HTERT RPE-1 (cell line): ENCODE results near the gene KRTAP1-5.
"Not testable (repeated sequence)": the region's sequence is repeated elsewhere in the genome, so short reads cannot be mapped to it uniquely, and the experiment has no call there.

Source experiments
- in situ Hi-C: fragments of 300-500 bp; cut with MboI; formaldehyde crosslinking; loops from 4 replicates; pipeline ENCODE4 v1.14.3; 2020; ENCODE audit warnings: low sequenced_read_pairs

KRTAP1-5 gene

DNA sequence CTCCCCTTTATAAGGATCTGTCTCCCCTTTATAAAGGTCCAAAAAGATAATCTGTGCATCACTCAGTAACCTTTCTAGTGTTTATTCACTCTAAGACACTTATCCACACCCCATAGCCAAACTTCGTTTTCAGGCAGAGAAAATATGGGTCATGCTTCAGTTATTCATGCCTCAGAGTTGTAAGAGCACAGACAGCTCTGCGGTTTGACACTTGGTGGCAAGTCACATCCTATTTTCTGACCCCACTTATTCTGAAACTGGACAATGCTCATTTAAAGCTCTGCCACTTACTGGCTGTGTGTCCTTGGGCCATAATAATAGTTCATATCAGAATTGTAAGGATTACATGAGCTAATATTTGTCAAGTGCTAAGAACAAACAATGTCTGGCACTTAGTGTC is 22.1 kb upstream of the KRTAP1-5 start:
- in situ Hi-C loops: no loop called here

- in situ Hi-C loops: no loop called here
Measured at GRCh38 chr17:41048441-41048840, 21.4 kb upstream of the KRTAP1-5 start.

DNA sequence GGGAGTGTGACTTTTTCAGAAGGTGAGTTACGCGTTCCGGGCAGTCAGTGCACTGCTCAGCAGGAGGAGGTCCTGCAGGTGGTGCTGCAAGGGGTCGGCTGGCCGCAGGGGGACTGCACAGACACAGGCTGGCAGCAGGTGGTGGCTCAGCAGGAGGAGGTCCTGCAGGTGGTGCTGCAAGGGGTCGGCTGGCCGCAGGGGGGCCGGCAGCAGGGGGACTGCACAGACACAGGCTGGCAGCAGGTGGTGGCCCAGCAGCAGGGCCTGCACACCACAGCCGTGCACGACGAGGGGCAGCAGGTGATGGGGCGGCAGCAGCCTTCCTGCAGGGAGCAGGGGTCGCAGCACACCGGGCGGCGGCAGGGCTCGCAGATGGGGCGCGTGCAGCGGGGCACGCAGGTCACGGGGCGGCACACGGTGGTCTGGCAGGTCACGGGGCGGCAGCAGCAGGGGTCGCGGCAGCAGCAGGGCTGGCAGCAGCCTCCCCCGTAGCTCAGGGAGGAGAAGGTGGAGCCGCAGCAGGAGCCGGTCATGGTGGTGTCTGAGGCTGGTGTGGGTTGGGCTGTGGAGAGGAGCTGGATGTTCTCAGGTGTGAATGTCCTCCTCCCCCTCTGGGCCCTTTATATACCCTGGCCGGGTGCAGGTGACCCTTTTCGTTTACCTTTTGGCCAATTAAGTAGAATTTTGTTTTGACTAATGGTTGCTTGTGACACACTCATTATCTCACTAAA is 19.9 kb upstream of the KRTAP1-5 start, which contains the start of gene KRTAP2-1:
Gene KRTAP2-1 (minus strand): TSS at position 582 of the 731 bp plus-strand sequence. CDS start 49 bp downstream, at position 533.
- in situ Hi-C loops: not testable (repeated sequence)

DNA sequence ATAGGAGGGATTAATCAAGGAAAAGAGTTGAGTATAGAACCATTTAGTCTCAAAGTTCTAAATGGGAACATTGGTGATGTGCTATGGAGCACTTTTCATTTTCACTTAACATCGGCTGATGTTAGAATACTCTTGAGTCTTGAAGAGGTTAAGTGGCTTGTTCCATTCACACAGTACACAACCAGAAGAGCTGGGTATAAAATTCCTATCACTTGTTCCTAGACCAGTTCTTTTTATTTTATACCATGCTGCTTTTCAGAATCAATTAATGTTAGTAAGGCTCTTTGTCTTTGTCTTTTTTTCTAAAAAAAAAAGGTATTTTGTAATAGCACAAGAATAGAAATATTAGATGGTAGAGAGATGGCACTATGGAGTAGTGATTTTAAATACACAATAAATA is 15.9 kb upstream of the KRTAP1-5 start:
- in situ Hi-C loops: no loop called here

GRCh38 chr17:41040783-41041571 is 14.0 kb upstream of the KRTAP1-5 start, which contains the start of gene KRTAP1-1:
Gene KRTAP1-1, minus strand, starts transcription at chr17:41041450. Its CDS starts 53 bp downstream, at chr17:41041397.
- in situ Hi-C loops: not testable (repeated sequence)

DNA sequence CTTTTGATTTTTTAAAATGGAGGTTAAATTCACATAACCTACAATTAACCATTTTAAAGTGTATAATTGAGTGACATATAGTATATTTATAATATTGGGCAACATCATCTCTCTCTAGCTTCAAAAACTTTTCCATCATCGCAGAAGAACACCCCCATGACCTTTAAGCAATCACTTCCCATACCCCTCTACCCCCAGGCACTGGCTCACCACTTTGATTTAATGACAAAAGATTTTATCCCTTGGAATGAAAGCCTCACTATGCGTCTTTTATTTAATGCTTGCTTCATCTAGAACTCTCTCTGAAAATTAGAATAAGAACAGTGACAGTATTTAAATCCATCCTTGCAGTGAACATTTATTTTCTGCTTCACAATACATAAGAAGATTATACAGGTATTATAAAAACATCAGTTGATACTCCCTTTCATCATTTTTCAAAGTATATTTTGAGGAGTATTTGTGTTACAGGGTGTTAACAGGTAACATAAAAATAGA is 10.9 kb upstream of the KRTAP1-5 start:
- in situ Hi-C loops: no loop called here

DNA sequence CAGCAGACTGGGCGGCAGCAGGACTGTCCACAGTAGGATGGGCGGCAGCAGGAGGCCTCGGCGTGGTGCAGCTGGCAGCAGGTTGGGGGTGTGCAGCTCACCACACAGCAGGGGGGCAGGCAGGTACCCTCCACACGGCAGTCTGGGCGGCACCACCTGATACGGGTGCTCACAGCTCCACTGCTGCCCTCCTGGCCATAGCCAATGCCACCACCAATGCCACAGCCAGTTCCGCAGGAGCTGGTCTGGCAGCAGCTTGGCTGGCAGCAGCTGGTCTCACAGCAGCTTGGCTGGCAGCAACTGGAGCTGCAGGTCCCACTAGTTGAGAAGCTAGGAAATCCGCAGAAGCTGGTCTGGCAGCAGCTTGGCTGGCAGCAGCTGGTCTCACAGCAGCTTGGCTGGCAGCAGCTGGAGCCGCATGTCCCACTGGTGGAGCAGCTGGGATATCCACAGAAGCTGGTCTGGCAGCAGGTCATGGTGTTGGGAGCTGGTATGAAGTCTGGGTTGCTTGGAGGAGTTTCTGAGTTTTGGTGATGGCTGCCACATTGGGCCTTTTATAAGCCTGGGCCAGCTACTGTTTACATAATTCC is 7.4 kb upstream of the KRTAP1-5 start, which contains the start of gene KRTAP1-3:
Gene KRTAP1-3 (minus strand): TSS at position 529 of the 590 bp plus-strand sequence. CDS start 53 bp downstream, at position 476.
- in situ Hi-C loops: not testable (repeated sequence)

DNA sequence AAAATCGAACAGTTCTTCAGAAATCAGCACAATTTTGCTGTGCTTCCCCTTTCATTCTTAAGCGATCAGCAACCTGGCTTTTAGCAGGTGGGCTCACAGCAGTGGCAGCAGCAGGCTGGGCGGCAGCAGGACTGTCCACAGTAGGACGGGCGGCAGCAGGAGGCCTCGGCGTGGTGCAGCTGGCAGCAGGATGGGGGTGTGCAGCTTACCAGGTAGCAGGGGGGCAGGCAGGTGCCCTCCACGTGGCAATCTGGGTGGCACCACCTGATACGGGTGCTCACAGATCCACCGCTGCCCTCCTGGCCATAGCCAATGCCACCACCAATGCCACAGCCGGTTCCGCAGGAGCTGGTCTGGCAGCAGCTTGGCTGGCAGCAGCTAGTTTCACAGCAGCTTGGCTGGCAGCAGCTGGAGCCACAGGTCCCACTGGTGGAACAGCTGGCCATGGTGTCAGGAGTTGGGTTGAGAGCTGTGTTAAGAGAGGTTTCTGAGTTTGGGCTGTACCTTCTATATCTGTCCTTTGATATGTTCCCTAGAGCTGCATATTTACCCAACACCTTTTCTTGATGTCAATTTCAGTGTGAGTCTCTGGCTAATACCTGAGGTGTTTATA is 2.7 kb upstream of the KRTAP1-5 start, which contains the start of gene KRTAP1-4:
Gene KRTAP1-4 (minus strand): TSS at position 563 of the 613 bp plus-strand sequence. CDS start 117 bp downstream, at position 446.
- in situ Hi-C loops: no loop called here

DNA sequence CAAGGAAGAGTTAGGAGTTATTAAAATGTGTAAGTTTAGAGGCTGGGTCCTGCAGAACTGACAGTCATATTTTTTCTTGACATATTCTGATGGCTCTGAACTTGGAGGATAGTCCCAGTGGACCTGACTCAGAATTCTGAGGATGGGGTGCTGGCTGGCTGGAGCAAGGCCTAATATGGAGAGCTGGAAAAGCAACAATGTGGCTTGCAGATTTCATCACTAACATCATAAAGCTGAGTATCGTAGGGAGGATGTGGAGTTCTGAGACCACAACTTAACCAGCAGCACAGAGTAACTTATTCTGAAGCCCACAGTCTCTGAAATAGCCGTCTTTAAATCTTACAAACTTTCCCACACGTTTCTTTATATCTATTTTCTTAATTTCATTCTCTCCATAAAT is 2.3 kb downstream of the KRTAP1-5 start:
- in situ Hi-C loops: no loop called here

GRCh38 chr17:41020336-41020735 is 6.7 kb downstream of the KRTAP1-5 start:
- in situ Hi-C loops: no loop called here

DNA sequence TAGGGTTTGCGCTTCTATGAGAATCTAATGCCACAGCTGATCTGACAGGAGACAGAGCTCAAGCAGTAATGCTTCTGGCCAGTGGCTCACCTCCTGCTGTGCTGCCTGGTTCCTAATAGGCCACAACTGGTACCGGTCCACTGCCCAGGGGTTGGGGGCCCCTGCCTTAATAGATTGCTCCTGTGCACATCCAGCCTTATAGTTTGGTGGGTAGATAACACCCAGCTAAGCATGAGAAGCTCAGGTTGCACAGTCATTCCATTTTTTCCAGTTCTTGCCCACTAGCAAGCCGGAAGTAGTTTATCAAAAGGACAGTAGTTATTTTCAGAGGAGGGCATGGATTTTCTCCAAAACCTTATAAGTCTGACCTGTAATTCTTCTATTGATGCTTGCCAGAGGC is 7.6 kb downstream of the KRTAP1-5 start:
- in situ Hi-C loops: no loop called here

DNA sequence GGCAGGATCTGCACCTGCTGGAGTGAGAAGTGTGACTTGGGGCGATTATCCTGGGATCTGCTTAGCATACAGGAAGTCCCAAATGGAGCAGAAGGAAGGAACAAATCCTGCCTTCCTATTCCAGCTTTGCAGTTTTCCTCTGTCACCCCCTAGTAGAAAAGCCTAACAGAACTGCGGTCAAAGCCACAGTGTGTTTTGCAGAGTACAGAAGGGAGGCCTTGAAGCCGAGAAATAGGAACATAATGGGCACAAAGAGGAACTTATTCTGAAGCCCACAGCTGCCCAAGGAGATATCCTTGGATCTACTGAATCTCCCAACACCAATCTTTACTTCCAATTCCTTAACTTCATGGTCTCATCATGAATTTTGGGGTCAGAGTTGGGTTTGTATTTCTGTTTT is 8.5 kb downstream of the KRTAP1-5 start:
- in situ Hi-C loops: no loop called here

- in situ Hi-C loops: no loop called here
Measured at GRCh38 chr17:41016578-41017215, 10.3 kb downstream of the KRTAP1-5 start.

DNA sequence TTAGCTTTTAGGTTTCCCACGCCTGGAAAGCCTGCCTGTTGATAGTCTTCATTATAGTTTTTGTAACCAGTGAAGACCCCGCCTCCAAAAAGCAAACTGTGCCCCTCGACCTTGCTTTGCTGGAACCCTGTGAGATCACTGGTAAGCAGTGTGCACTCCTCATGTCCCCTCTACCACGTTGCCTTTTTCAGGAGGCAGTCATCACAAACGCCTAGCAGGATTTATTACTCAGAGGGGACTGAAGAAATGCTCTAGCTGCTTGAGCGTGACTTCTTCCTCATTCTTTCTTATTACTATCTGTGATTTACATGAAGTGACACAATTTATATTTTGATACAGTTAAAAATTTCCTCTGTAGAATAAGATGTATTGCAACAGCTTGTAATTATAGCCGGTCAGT is 11.6 kb downstream of the KRTAP1-5 start:
- in situ Hi-C loops: no loop called here

DNA sequence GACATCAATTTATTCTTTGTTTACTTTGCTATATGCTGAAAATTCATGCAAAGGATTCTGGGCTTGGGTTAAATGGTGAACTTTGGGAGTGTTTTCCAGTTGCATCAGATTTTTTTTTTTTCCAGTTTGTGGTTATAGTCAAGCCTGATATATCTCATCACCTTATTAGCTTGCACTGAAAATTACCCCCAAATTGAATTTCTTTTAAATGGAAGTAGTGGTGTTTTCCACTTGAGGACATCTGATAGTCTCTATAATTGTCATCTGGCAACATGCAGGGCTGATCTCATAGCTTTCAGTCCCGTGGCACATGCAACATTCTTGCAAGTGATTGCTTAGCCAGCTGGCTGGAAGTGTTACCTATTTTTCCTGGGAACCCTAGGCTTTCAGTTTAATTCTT is 13.4 kb downstream of the KRTAP1-5 start:
- in situ Hi-C loops: no loop called here

DNA sequence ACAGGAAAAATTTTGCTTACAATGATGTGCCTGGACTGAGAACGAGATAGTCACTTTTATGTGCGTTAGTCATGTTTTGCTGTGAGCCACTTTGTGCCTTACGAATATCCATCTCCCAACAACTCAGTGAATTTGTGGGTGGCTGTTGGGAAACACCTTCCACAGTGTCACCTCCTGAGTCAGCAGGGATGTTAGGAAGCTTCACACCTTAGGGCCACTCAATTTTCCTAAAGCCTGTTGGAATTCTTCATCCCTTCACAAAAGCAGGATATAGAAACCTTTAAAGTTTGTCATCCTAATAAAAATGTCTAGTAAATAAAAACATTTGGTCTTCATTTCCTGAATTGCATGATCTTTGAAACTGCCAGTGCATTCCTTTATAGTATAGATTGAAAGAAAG is 13.8 kb downstream of the KRTAP1-5 start:
- in situ Hi-C loops: no loop called here

- in situ Hi-C loops: no loop called here
Measured at GRCh38 chr17:41012326-41013120, 14.5 kb downstream of the KRTAP1-5 start.

DNA sequence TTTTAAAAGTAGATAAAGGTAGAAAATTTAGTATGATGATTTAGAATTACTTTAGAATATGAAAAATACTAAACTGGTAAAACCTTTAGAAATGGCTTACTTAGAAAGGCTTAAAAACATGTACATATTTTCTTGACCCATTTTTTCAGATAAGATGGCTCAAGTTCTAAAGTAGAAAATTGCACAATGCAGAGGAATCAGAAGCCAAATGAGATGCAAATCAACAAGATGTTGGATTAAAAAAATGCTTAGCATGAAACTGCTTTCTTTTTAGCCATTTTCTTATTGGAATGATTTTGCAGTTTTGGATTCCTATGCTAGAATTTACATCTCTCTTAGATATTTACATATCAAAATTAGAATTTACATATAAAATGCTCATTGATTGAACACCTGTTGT is 16.6 kb downstream of the KRTAP1-5 start:
- in situ Hi-C loops: no loop called here

DNA sequence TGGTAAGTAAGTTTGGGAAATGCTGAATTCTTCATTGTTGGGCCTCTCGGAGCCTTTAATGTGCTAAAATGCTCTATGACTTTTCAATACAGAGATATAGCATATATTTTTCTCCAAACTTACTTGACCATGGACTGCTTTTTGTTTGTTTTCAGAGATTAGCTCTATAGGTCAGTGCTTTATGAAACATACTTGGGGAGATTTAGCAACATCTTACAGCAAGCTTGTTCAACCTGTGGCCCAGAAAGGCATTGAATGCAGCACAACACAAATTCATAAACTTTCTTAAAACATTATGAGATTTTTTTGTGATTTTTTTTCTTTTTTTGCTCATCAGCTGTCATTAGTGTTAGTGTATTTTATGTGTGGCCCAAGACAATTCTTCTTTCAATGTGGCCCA is 17.1 kb downstream of the KRTAP1-5 start:
- in situ Hi-C loops: no loop called here
